Fibroblast of pulmonary artery (primary cell): Measurements from ENCODE around the gene IL21R.

ENCODE experiments used
- DNase-seq: peaks from one replicate; pipeline ENCODE4 v3.0.0-alpha.2; 2010; ENCODE audit warnings: low read depth
- H3K4me3 ChIP-seq: replicated peaks from 2 replicates; pipeline ENCODE4 v1.5.1; 2011; ENCODE audit warnings: low read depth, mild to moderate bottlenecking, control low read depth, low read length, moderate library complexity
- CTCF ChIP-seq: IDR thresholded peaks from 2 replicates; pipeline ENCODE4 v1.5.1; 2011; ENCODE audit warnings: mild to moderate bottlenecking, control low read depth, low read length, inconsistent platforms; ENCODE audit errors: missing control alignments

The IL21R gene

GRCh38 chr16:27401768-27402568, at the start of gene IL21R:
TSS of gene IL21R (plus strand) at chr16:27402174. CDS start at chr16:27430072, 27,898 bp downstream.
- no peak for TF ChIP-seq CTCF
- DNase-seq, result peak; percentile 45
- H3K4me3 ChIP-seq, result no peak within 1 kb of the TSS

- TF ChIP-seq CTCF, result no peak
- no peak overlapping the region for H3K4me3 ChIP-seq
- no peak for DNase-seq
Measured at GRCh38 chr16:27353853-27354252, 48.1 kb upstream of the IL21R start.

- TF ChIP-seq CTCF, result peak; percentile 51
- DNase-seq, result peak; percentile 60
- no peak overlapping the region for H3K4me3 ChIP-seq
Measured at GRCh38 chr16:27355610-27356009, 46.4 kb upstream of the IL21R start.

- no peak overlapping the region for H3K4me3 ChIP-seq
- no peak for DNase-seq
- TF ChIP-seq CTCF, result no peak
Measured at GRCh38 chr16:27356794-27357193, 45.2 kb upstream of the IL21R start.

- H3K4me3 ChIP-seq, result no peak overlapping the region
- no peak for TF ChIP-seq CTCF
- DNase-seq, result peak; percentile 26
Measured at GRCh38 chr16:27359051-27359450, 42.9 kb upstream of the IL21R start.

GRCh38 chr16:27359615-27360014, 42.4 kb upstream of the IL21R start:
- TF ChIP-seq CTCF, result no peak
- no peak for DNase-seq
- no peak overlapping the region for H3K4me3 ChIP-seq

GRCh38 chr16:27361987-27362386, 40.0 kb upstream of the IL21R start:
- no peak overlapping the region for H3K4me3 ChIP-seq
- no peak for DNase-seq
- TF ChIP-seq CTCF, result no peak
